ENCODE results near the gene PHACTR1.

The PHACTR1 gene

GRCh38 chr6:12993283-12993898, 276.8 kb downstream of the PHACTR1 start:
- no peak overlapping the region for H3K27ac ChIP-seq

GRCh38 chr6:12995419-12995818, 278.9 kb downstream of the PHACTR1 start:
- H3K4me1 ChIP-seq (ENCODE audit: control insufficient read depth in 1 of 2, insufficient read depth in 1 of 2, low read depth in 1 of 2, low read length in 1 of 2): no peaks in the 10 kb centered on the region
- H3K27me3 ChIP-seq: no peaks in the 10 kb centered on the region
- no peaks in the 10 kb centered on the region for H3K36me3 ChIP-seq
- no peak for TF ChIP-seq CTCF (IDR thresholded peaks at IDR 0.05)
- no peak overlapping the region for H3K27ac ChIP-seq
- no peak overlapping the region for H3K4me3 ChIP-seq (ENCODE audit: low read depth in 1 of 2, low read length in 1 of 2)
- no peaks in the 10 kb centered on the region for H3K9me3 ChIP-seq

More at GRCh38 chr6:12993283-12993898, 276.8 kb downstream of the PHACTR1 start:
- no peak for TF ChIP-seq CTCF (IDR thresholded peaks at IDR 0.05)
- Histone ChIP-seq H3K4me3 (ENCODE audit: low read depth in 1 of 2, low read length in 1 of 2) (no peak overlapping the region), H3K27me3 (no peaks in the 10 kb centered on the region), H3K9me3 (no peaks in the 10 kb centered on the region), H3K36me3 (no peaks in the 10 kb centered on the region), H3K4me1 (ENCODE audit: control insufficient read depth in 1 of 2, insufficient read depth in 1 of 2, low read depth in 1 of 2, low read length in 1 of 2) (no peaks in the 10 kb centered on the region)

- no peaks in the 10 kb centered on the region for H3K36me3 ChIP-seq
- no peaks in the 10 kb centered on the region for H3K9me3 ChIP-seq
- no peak for TF ChIP-seq CTCF (IDR thresholded peaks at IDR 0.05)
- H3K4me3 ChIP-seq (ENCODE audit: low read depth in 1 of 2, low read length in 1 of 2): no peak overlapping the region
- peaks cover 0 to 4% of the 10 kb centered on the region in 2 experiments for H3K4me1 ChIP-seq (ENCODE audit: control insufficient read depth in 1 of 2, insufficient read depth in 1 of 2, low read depth in 1 of 2, low read length in 1 of 2)
- no peaks in the 10 kb centered on the region for H3K27me3 ChIP-seq
- H3K27ac ChIP-seq: no peak overlapping the region
These were observed 284.0 kb downstream of the PHACTR1 start for GRCh38 chr6:13000537-13000936.

- Histone ChIP-seq H3K36me3 (no peaks in the 10 kb centered on the region), H3K27ac (no peak overlapping the region), H3K4me3 (ENCODE audit: low read depth in 1 of 2, low read length in 1 of 2) (no peak overlapping the region), H3K27me3 (no peaks in the 10 kb centered on the region), H3K9me3 (no peaks in the 10 kb centered on the region), H3K4me1 (ENCODE audit: control insufficient read depth in 1 of 2, insufficient read depth in 1 of 2, low read depth in 1 of 2, low read length in 1 of 2) (peaks cover 0 to 4% of the 10 kb centered on the region in 2 experiments)
- no peak for TF ChIP-seq CTCF (IDR thresholded peaks at IDR 0.05)
These were observed 285.4 kb downstream of the PHACTR1 start for GRCh38 chr6:13001927-13002326.

- no peaks in the 10 kb centered on the region for H3K9me3 ChIP-seq
- no peaks in the 10 kb centered on the region for H3K36me3 ChIP-seq
- H3K27me3 ChIP-seq: no peaks in the 10 kb centered on the region
- no peak for TF ChIP-seq CTCF (IDR thresholded peaks at IDR 0.05)
- no peak overlapping the region for H3K27ac ChIP-seq
- H3K4me3 ChIP-seq (ENCODE audit: low read depth in 1 of 2, low read length in 1 of 2): no peak overlapping the region
- peaks cover 0 to 4% of the 10 kb centered on the region in 2 experiments for H3K4me1 ChIP-seq (ENCODE audit: control insufficient read depth in 1 of 2, insufficient read depth in 1 of 2, low read depth in 1 of 2, low read length in 1 of 2)
These were observed 288.0 kb downstream of the PHACTR1 start for GRCh38 chr6:13004601-13005000.
